Measurements from ENCODE around the gene WDR7.

Gene WDR7

GRCh38 chr18:56980151-56980550 lies 329.0 kb downstream of the WDR7 start:
- H3K4me1 ChIP-seq (ENCODE audit: insufficient read depth, low read length) = no peaks in the 10 kb centered on the region
- H3K4me3 ChIP-seq (ENCODE audit: low read depth in 1 of 2, low read length in 2 of 2) = no peak overlapping the region
- no peaks in the 10 kb centered on the region for H3K9me3 ChIP-seq (ENCODE audit: low read length)
- H3K9ac ChIP-seq (ENCODE audit: low read length) = no peak overlapping the region
- H3K27me3 ChIP-seq (ENCODE audit: control insufficient read depth in 1 of 2, insufficient read depth in 2 of 2, low read length in 2 of 2) = no peaks in the 10 kb centered on the region
- no peaks in the 10 kb centered on the region for H3K36me3 ChIP-seq (ENCODE audit: insufficient read depth, low read length)
- H3K27ac ChIP-seq (ENCODE audit: low read depth, low read length) = no peak overlapping the region

DNA sequence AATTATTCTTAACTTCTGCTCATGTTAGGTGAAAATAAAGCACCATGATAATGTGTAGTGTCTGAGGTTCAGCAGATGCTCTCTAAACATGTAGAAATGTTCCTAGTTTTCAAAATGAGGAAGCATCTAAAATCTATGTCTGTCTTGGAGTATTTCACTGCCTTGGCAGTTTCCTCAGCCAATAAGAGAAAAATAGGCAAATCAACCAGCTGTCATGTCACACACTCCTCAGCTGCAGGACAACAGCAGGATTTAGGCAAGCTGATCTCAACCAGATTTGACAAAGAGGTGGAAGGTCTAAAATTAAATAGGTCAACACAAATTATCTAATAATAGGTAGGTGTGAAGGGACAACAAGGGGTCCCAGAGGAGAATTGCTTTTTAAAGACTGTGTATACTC lies 331.6 kb downstream of the WDR7 start:
- no peaks in the 10 kb centered on the region for H3K4me1 ChIP-seq (ENCODE audit: insufficient read depth, low read length)
- no peak overlapping the region for H3K27ac ChIP-seq (ENCODE audit: low read depth, low read length)
- H3K9ac ChIP-seq (ENCODE audit: low read length) = no peak overlapping the region
- no peaks in the 10 kb centered on the region for H3K27me3 ChIP-seq (ENCODE audit: control insufficient read depth in 1 of 2, insufficient read depth in 2 of 2, low read length in 2 of 2)
- no peaks in the 10 kb centered on the region for H3K9me3 ChIP-seq (ENCODE audit: low read length)
- no peak overlapping the region for H3K4me3 ChIP-seq (ENCODE audit: low read depth in 1 of 2, low read length in 2 of 2)
- no peaks in the 10 kb centered on the region for H3K36me3 ChIP-seq (ENCODE audit: insufficient read depth, low read length)

DNA sequence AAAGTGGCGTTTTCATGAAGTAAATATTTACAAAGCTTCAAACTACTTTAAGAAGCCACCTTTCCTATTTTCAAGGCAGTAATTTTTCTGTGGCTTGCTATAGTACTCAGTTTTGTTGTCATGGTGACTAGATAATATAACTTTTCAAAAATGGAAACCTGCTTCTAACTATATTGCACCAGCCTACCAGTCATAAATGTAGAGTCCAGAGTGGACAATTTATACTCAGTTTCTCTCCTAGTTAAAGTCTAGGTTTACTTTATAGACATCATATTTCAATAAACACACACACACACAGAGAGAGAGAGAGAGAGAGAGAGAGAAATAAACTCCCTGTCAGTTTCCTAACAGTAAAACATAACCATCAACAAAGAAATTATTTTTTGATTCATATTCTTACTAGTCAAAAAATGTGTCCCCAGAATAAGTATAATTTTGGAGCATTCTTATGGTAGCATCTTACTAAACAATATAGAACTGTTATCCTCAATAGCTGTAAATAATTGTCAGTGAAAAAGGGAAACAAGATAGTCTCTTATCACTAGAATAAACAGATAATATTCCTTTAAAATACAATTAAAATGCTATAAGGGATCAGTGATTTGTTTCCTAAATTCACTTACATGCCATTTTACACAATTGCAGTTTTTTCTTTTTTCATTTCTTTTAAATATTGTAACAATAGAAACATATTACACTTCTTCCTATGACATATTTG lies 332.3 kb downstream of the WDR7 start:
- H3K9ac ChIP-seq (ENCODE audit: low read length) = no peak overlapping the region
- no peaks in the 10 kb centered on the region for H3K36me3 ChIP-seq (ENCODE audit: insufficient read depth, low read length)
- H3K27ac ChIP-seq (ENCODE audit: low read depth, low read length) = no peak overlapping the region
- no peak overlapping the region for H3K4me3 ChIP-seq (ENCODE audit: low read depth in 1 of 2, low read length in 2 of 2)
- H3K4me1 ChIP-seq (ENCODE audit: insufficient read depth, low read length) = no peaks in the 10 kb centered on the region
- H3K27me3 ChIP-seq (ENCODE audit: control insufficient read depth in 1 of 2, insufficient read depth in 2 of 2, low read length in 2 of 2) = no peaks in the 10 kb centered on the region
- no peaks in the 10 kb centered on the region for H3K9me3 ChIP-seq (ENCODE audit: low read length)

- Histone ChIP-seq H3K4me3 (ENCODE audit: low read depth in 1 of 2, low read length in 2 of 2) (no peak overlapping the region), H3K27me3 (ENCODE audit: control insufficient read depth in 1 of 2, insufficient read depth in 2 of 2, low read length in 2 of 2) (no peaks in the 10 kb centered on the region), H3K36me3 (ENCODE audit: insufficient read depth, low read length) (no peaks in the 10 kb centered on the region), H3K9me3 (ENCODE audit: low read length) (no peaks in the 10 kb centered on the region), H3K4me1 (ENCODE audit: insufficient read depth, low read length) (no peaks in the 10 kb centered on the region), H3K9ac (ENCODE audit: low read length) (no peak overlapping the region), H3K27ac (ENCODE audit: low read depth, low read length) (no peak overlapping the region)
Measured at GRCh38 chr18:56984731-56985130, 333.6 kb downstream of the WDR7 start.

DNA sequence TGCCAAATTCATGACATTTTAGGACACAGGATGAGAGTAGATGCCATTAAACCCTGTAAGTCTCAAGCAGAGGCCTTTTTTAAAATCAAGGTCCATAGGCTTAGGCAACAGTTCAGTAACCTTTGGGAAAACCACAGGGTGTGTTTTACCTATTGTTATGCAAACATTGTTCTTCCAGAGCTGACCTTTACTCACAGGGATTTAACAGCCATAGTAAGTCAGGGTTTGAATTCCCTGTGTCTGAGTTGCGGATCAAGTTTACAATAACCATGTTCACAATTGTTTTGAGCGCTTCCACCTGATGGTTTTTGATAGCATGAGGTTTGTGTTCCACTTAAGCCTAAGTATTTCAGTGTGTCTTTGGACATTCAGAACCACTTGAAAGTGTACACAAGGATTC lies 335.7 kb downstream of the WDR7 start:
- Histone ChIP-seq H3K9ac (ENCODE audit: low read length) (no peak overlapping the region), H3K9me3 (ENCODE audit: low read length) (no peaks in the 10 kb centered on the region), H3K4me1 (ENCODE audit: insufficient read depth, low read length) (no peaks in the 10 kb centered on the region), H3K4me3 (ENCODE audit: low read depth in 1 of 2, low read length in 2 of 2) (no peak overlapping the region), H3K27ac (ENCODE audit: low read depth, low read length) (no peak overlapping the region), H3K36me3 (ENCODE audit: insufficient read depth, low read length) (no peaks in the 10 kb centered on the region), H3K27me3 (ENCODE audit: control insufficient read depth in 1 of 2, insufficient read depth in 2 of 2, low read length in 2 of 2) (no peaks in the 10 kb centered on the region)

DNA sequence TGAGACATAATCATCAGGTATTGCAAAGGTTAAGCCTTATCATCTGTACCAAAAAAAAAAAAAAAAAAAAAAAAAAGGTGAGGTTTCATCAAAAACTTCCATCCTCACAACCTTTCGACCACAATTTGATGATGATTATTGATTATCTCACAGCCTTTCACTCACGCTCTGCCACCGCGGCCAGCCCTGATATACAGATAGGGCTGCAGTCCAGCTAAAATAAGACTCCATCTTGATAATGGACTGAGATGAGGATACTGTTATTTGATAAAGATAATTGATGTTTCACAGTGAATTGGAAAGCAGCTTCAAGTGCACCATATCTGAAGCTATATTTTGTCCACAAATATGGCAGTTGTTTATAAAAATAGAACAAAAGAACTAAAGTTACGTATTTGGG lies 336.1 kb downstream of the WDR7 start:
- Histone ChIP-seq H3K27me3 (ENCODE audit: control insufficient read depth in 1 of 2, insufficient read depth in 2 of 2, low read length in 2 of 2) (no peaks in the 10 kb centered on the region), H3K4me3 (ENCODE audit: low read depth in 1 of 2, low read length in 2 of 2) (no peak overlapping the region), H3K9me3 (ENCODE audit: low read length) (no peaks in the 10 kb centered on the region), H3K36me3 (ENCODE audit: insufficient read depth, low read length) (no peaks in the 10 kb centered on the region), H3K4me1 (ENCODE audit: insufficient read depth, low read length) (no peaks in the 10 kb centered on the region), H3K27ac (ENCODE audit: low read depth, low read length) (no peak overlapping the region), H3K9ac (ENCODE audit: low read length) (no peak overlapping the region)

DNA sequence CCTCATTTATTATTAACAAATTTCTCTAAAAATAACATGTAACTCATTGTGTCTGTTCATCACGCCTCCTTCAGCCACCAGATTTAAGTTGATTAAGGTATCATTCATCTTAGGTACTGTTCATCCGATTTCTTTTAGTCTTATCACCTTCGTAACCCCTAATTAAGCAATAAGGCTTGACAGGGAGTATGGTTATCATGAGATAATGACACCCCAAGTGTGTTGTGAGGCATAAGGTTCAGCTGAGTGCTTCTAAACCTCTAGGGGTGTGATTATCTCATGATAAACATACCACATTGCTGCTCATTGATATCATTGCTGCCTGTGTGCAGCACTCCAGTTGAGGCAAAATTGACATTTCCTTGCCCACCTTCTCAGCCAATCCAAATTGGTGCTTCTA lies 336.9 kb downstream of the WDR7 start:
- Histone ChIP-seq H3K4me3 (ENCODE audit: low read depth in 1 of 2, low read length in 2 of 2) (no peak overlapping the region), H3K27me3 (ENCODE audit: control insufficient read depth in 1 of 2, insufficient read depth in 2 of 2, low read length in 2 of 2) (no peaks in the 10 kb centered on the region), H3K27ac (ENCODE audit: low read depth, low read length) (no peak overlapping the region), H3K4me1 (ENCODE audit: insufficient read depth, low read length) (no peaks in the 10 kb centered on the region), H3K9ac (ENCODE audit: low read length) (no peak overlapping the region), H3K36me3 (ENCODE audit: insufficient read depth, low read length) (no peaks in the 10 kb centered on the region), H3K9me3 (ENCODE audit: low read length) (no peaks in the 10 kb centered on the region)

- no peaks in the 10 kb centered on the region for H3K27me3 ChIP-seq (ENCODE audit: control insufficient read depth in 1 of 2, insufficient read depth in 2 of 2, low read length in 2 of 2)
- no peak overlapping the region for H3K9ac ChIP-seq (ENCODE audit: low read length)
- H3K4me1 ChIP-seq (ENCODE audit: insufficient read depth, low read length) = no peaks in the 10 kb centered on the region
- no peak overlapping the region for H3K27ac ChIP-seq (ENCODE audit: low read depth, low read length)
- no peaks in the 10 kb centered on the region for H3K9me3 ChIP-seq (ENCODE audit: low read length)
- no peaks in the 10 kb centered on the region for H3K36me3 ChIP-seq (ENCODE audit: insufficient read depth, low read length)
- H3K4me3 ChIP-seq (ENCODE audit: low read depth in 1 of 2, low read length in 2 of 2) = no peak overlapping the region
Measured at GRCh38 chr18:56990678-56991077, 339.5 kb downstream of the WDR7 start.

GRCh38 chr18:56992777-56993176 lies 341.6 kb downstream of the WDR7 start:
- Histone ChIP-seq H3K4me3 (ENCODE audit: low read depth in 1 of 2, low read length in 2 of 2) (no peak overlapping the region), H3K4me1 (ENCODE audit: insufficient read depth, low read length) (no peaks in the 10 kb centered on the region)

DNA sequence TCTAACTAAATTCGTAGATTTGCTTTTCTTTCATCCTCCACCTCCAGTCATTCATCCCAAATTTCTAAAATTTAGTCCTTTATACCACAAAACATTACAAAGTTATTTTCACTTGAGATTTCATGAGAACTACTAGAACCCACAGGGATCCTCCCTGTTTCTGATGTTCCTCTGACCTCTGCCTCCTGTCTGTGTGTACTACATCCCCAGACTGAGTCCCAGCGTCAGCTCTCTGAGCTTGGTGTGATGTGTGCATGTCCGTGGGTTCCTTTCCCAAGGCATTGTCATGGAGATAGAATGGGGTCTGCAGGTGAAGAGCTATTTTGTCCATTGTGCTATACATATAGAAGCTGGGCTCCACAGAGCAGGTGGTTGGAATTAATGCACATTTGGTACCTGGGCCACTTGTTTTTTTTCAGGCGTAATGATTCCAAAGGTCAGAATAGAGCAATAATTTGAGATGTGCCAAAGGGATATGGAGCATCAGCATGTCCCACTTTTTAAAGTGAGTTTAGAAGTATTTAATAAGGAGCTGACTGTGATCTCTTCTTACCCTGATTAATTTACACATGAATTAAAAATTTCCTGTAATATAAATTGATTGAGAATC lies 344.5 kb downstream of the WDR7 start:
- Histone ChIP-seq H3K27me3 (ENCODE audit: control insufficient read depth in 1 of 2, insufficient read depth in 2 of 2, low read length in 2 of 2) (no peaks in the 10 kb centered on the region), H3K36me3 (ENCODE audit: insufficient read depth, low read length) (no peaks in the 10 kb centered on the region), H3K4me1 (ENCODE audit: insufficient read depth, low read length) (no peaks in the 10 kb centered on the region), H3K4me3 (ENCODE audit: low read depth in 1 of 2, low read length in 2 of 2) (no peak overlapping the region), H3K9me3 (ENCODE audit: low read length) (no peaks in the 10 kb centered on the region), H3K27ac (ENCODE audit: low read depth, low read length) (no peak overlapping the region), H3K9ac (ENCODE audit: low read length) (no peak overlapping the region)

More at GRCh38 chr18:56992777-56993176, 341.6 kb downstream of the WDR7 start:
- Histone ChIP-seq H3K9me3 (ENCODE audit: low read length) (no peaks in the 10 kb centered on the region), H3K36me3 (ENCODE audit: insufficient read depth, low read length) (no peaks in the 10 kb centered on the region), H3K27ac (ENCODE audit: low read depth, low read length) (no peak overlapping the region), H3K9ac (ENCODE audit: low read length) (no peak overlapping the region), H3K27me3 (ENCODE audit: control insufficient read depth in 1 of 2, insufficient read depth in 2 of 2, low read length in 2 of 2) (no peaks in the 10 kb centered on the region)

GRCh38 chr18:56997200-56997599 lies 346.0 kb downstream of the WDR7 start:
- Histone ChIP-seq H3K4me1 (ENCODE audit: insufficient read depth, low read length) (no peaks in the 10 kb centered on the region), H3K4me3 (ENCODE audit: low read depth in 1 of 2, low read length in 2 of 2) (no peak overlapping the region), H3K27ac (ENCODE audit: low read depth, low read length) (no peak overlapping the region), H3K27me3 (ENCODE audit: control insufficient read depth in 1 of 2, insufficient read depth in 2 of 2, low read length in 2 of 2) (no peaks in the 10 kb centered on the region), H3K9me3 (ENCODE audit: low read length) (no peaks in the 10 kb centered on the region), H3K36me3 (ENCODE audit: insufficient read depth, low read length) (no peaks in the 10 kb centered on the region), H3K9ac (ENCODE audit: low read length) (no peak overlapping the region)

DNA sequence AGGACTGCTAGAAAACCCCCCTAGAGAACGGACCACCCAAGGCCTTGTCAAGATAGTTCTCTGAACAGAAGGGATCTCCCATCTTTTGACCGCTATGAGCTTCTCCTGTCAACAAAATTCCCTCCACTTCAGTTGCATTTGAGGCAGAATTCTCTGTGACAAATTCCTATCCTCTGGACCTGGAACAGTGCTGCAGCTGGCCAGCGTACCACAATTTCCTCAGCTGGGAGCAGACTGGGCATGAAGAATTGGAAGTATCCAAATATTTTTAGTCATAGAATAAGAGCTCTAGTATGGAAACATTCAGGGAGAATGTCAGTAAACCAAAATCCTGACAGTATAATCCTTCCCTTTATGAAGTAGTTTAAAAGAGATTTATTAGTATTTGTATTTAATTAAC lies 348.7 kb downstream of the WDR7 start:
- no peak overlapping the region for H3K4me3 ChIP-seq (ENCODE audit: low read depth in 1 of 2, low read length in 2 of 2)
- no peak overlapping the region for H3K9ac ChIP-seq (ENCODE audit: low read length)
- H3K4me1 ChIP-seq (ENCODE audit: insufficient read depth, low read length) = peaks cover 11% of the 10 kb centered on the region
- no peaks in the 10 kb centered on the region for H3K9me3 ChIP-seq (ENCODE audit: low read length)
- no peaks in the 10 kb centered on the region for H3K27me3 ChIP-seq (ENCODE audit: control insufficient read depth in 1 of 2, insufficient read depth in 2 of 2, low read length in 2 of 2)
- no peak overlapping the region for H3K27ac ChIP-seq (ENCODE audit: low read depth, low read length)
- no peaks in the 10 kb centered on the region for H3K36me3 ChIP-seq (ENCODE audit: insufficient read depth, low read length)

Data from muscle layer of colon (tissue), 2 donors.